Activated CD4-positive, alpha-beta memory T cell treated with anti-CD3 and anti-CD28 coated beads, Interleukin-2, amount 10 ng/mL, durations not matched to agents 7 days and 5 days (primary cell): ENCODE data around the gene BCAN. TPM values are rescaled to one million over a fixed set of nuclear protein-coding genes. Genes with fewer than 3 reads are reported as not detected.
"Not testable (repeated sequence)": the region's sequence is repeated elsewhere in the genome, so short reads cannot be mapped to it uniquely, and the experiment has no call there.

Experiments used
- CTCF ChIA-PET: fragments of 350-600 bp; sonication (Branson Sonifier 250); formaldehyde crosslinking; loops from one replicate; lab custom pipeline; 2021; ENCODE audit warnings: antibody characterized with exemption, inconsistent platforms; lab: Charles Lee
- POLR2A ChIA-PET: fragments of 350-600 bp; sonication (Branson Sonifier 250); formaldehyde crosslinking; loops from one replicate; lab custom pipeline; 2021; ENCODE audit warnings: antibody characterized with exemption; lab: Charles Lee
- DNase-seq: peaks from one replicate; pipeline ENCODE4 v3.0.0-alpha.2; 2020
- H3K27ac Mint-ChIP-seq: one replicate; pipeline ENCODE4 v1.8.0; 2021; ENCODE audit warnings: mild to moderate bottlenecking, mixed read lengths
- H3K27me3 Mint-ChIP-seq: one replicate; pipeline ENCODE4 v1.8.0; 2021; ENCODE audit warnings: mixed read lengths
- H3K36me3 Mint-ChIP-seq: one replicate; pipeline ENCODE4 v1.8.0; 2021; ENCODE audit warnings: low read depth, mixed read lengths
- H3K4me1 Mint-ChIP-seq: one replicate; pipeline ENCODE4 v1.8.0; 2021; ENCODE audit warnings: mixed read lengths
- H3K4me3 Mint-ChIP-seq: one replicate; pipeline ENCODE4 v1.8.0; 2021; ENCODE audit warnings: mild to moderate bottlenecking, mixed read lengths
- H3K9me3 Mint-ChIP-seq: one replicate; pipeline ENCODE4 v1.8.0; 2021; ENCODE audit warnings: mixed read lengths
- total RNA-seq, 2 experiments: library from RNA; stranded (reverse); gene quantifications; one replicate each; pipeline ENCODE4 v1.2.3, GENCODE V29; 2021

The BCAN gene
- total RNA-seq, 2 experiments from 2014 or later, result not detected

GRCh38 chr1:156619582-156619955 is 22.3 kb upstream of the BCAN start:
- Mint-ChIP-seq H3K4me1 (peaks cover 4% of the 10 kb centered on the region), H3K27ac (no peak overlapping the region), H3K36me3 (no peaks in the 10 kb centered on the region), H3K9me3 (no peaks in the 10 kb centered on the region), H3K4me3 (no peak overlapping the region), H3K27me3 (peaks cover 72% of the 10 kb centered on the region)
- no peak for DNase-seq
- POLR2A ChIA-PET, result no interaction called here
- CTCF ChIA-PET, result interaction anchor here (0.6 to 13.8 kb wide), 6 partner anchors 15 to 240 kb away, joined by 3 to 275 read pairs (median 3); no protein-coding TSS in a partner anchor

- ChIA-PET CTCF (interaction anchor here (1.2 to 13.8 kb wide), 6 partner anchors 9 to 269 kb away, joined by 3 to 275 read pairs (median 38); partner anchors contain the start of genes BCAN and NES), POLR2A (interaction anchor here (0.7 kb wide), 1 partner anchor 29 kb away, joined by 3 read pairs; no protein-coding TSS in a partner anchor)
- no peak overlapping the region for H3K27ac Mint-ChIP-seq
- H3K4me1 Mint-ChIP-seq, result peaks cover 14% of the 10 kb centered on the region
- peaks cover 69% of the 10 kb centered on the region for H3K27me3 Mint-ChIP-seq
- H3K9me3 Mint-ChIP-seq, result no peaks in the 10 kb centered on the region
- no peaks in the 10 kb centered on the region for H3K36me3 Mint-ChIP-seq
- H3K4me3 Mint-ChIP-seq, result no peak overlapping the region
- DNase-seq, result no peak
These were observed 19.2 kb upstream of the BCAN start for GRCh38 chr1:156622581-156623297.

- peak; percentile 42 for DNase-seq
- no peak overlapping the region for H3K4me3 Mint-ChIP-seq
- ChIA-PET POLR2A (interaction anchor here (1.0 to 1.2 kb wide), 2 partner anchors 22 to 37 kb away, joined by 3 read pairs; no protein-coding TSS in a partner anchor), CTCF (interaction anchor here (0.6 to 13.8 kb wide), 30 partner anchors 10 to 345 kb away, joined by 3 to 275 read pairs (median 4); partner anchors contain the start of genes BCAN, ISG20L2, METTL25B and NAXE)
- peaks cover 68% of the 10 kb centered on the region for H3K27me3 Mint-ChIP-seq
- H3K36me3 Mint-ChIP-seq, result no peaks in the 10 kb centered on the region
- peaks cover 14% of the 10 kb centered on the region for H3K4me1 Mint-ChIP-seq
- no peak overlapping the region for H3K27ac Mint-ChIP-seq
- H3K9me3 Mint-ChIP-seq, result no peaks in the 10 kb centered on the region
These were observed 17.7 kb upstream of the BCAN start for GRCh38 chr1:156623946-156624813.

- Mint-ChIP-seq H3K9me3 (no peaks in the 10 kb centered on the region), H3K27ac (no peak overlapping the region), H3K36me3 (no peaks in the 10 kb centered on the region), H3K4me3 (no peak overlapping the region), H3K27me3 (peaks cover 66% of the 10 kb centered on the region), H3K4me1 (peaks cover 14% of the 10 kb centered on the region)
- DNase-seq, result no peak
- POLR2A ChIA-PET, result interaction anchor here (1.0 to 1.2 kb wide), 2 partner anchors 21 to 36 kb away, joined by 3 read pairs; no protein-coding TSS in a partner anchor
- CTCF ChIA-PET, result interaction anchor here (0.6 to 13.8 kb wide), 26 partner anchors 9 to 345 kb away, joined by 3 to 275 read pairs (median 6); partner anchors contain the start of genes BCAN, ISG20L2, METTL25B and NAXE
These were observed 17.0 kb upstream of the BCAN start for GRCh38 chr1:156624814-156625435.

- ChIA-PET POLR2A (interaction anchor here (1.0 kb wide), 1 partner anchor 20 kb away, joined by 3 read pairs; no protein-coding TSS in a partner anchor), CTCF (interaction anchor here (1.0 to 13.8 kb wide), 15 partner anchors 9 to 267 kb away, joined by 3 to 275 read pairs (median 11); partner anchors contain the start of genes BCAN, NAXE and NES)
- peaks cover 12% of the 10 kb centered on the region for H3K4me1 Mint-ChIP-seq
- no peaks in the 10 kb centered on the region for H3K36me3 Mint-ChIP-seq
- peak; percentile 62 for DNase-seq
- H3K9me3 Mint-ChIP-seq, result no peaks in the 10 kb centered on the region
- H3K27ac Mint-ChIP-seq, result no peak overlapping the region
- H3K27me3 Mint-ChIP-seq, result peaks cover 64% of the 10 kb centered on the region
- H3K4me3 Mint-ChIP-seq, result peak overlapping the region; percentile 35
These were observed 16.4 kb upstream of the BCAN start for GRCh38 chr1:156625436-156626078.

- no peak for DNase-seq
- Mint-ChIP-seq H3K4me1 (peaks cover 11% of the 10 kb centered on the region), H3K4me3 (no peak overlapping the region), H3K27ac (no peak overlapping the region), H3K9me3 (no peaks in the 10 kb centered on the region), H3K36me3 (no peaks in the 10 kb centered on the region), H3K27me3 (peaks cover 66% of the 10 kb centered on the region)
- ChIA-PET POLR2A (interaction anchor here (1.0 kb wide), 1 partner anchor 20 kb away, joined by 3 read pairs; no protein-coding TSS in a partner anchor), CTCF (interaction anchor here (0.5 to 13.8 kb wide), 14 partner anchors 9 to 240 kb away, joined by 3 to 275 read pairs (median 13); partner anchors contain the start of genes BCAN, CRABP2 and NES)
These were observed 15.9 kb upstream of the BCAN start for GRCh38 chr1:156626079-156626438.

GRCh38 chr1:156627313-156627880 is 14.5 kb upstream of the BCAN start:
- peaks cover 11% of the 10 kb centered on the region for H3K4me1 Mint-ChIP-seq
- peak; percentile 46 for DNase-seq
- POLR2A ChIA-PET, result interaction anchor here (1.0 to 1.8 kb wide), 6 partner anchors 17 to 100 kb away, joined by 3 to 7 read pairs (median 4); partner anchors contain the start of gene METTL25B
- CTCF ChIA-PET, result interaction anchor here (0.6 to 13.8 kb wide), 22 partner anchors 8 to 446 kb away, joined by 3 to 275 read pairs (median 7); partner anchors contain the start of genes BCAN, CRABP2, HAPLN2 and NAXE
- no peaks in the 10 kb centered on the region for H3K36me3 Mint-ChIP-seq
- no peak overlapping the region for H3K27ac Mint-ChIP-seq
- H3K4me3 Mint-ChIP-seq, result no peak overlapping the region
- H3K27me3 Mint-ChIP-seq, result peaks cover 67% of the 10 kb centered on the region
- no peaks in the 10 kb centered on the region for H3K9me3 Mint-ChIP-seq

GRCh38 chr1:156629823-156630449 is 12.0 kb upstream of the BCAN start:
- H3K4me3 Mint-ChIP-seq, result no peak overlapping the region
- DNase-seq, result no peak
- ChIA-PET POLR2A (no interaction called here), CTCF (interaction anchor here (0.7 to 13.8 kb wide), 4 partner anchors 29 to 98 kb away, joined by 3 to 275 read pairs (median 4); no protein-coding TSS in a partner anchor)
- H3K9me3 Mint-ChIP-seq, result no peaks in the 10 kb centered on the region
- peaks cover 71% of the 10 kb centered on the region for H3K27me3 Mint-ChIP-seq
- H3K27ac Mint-ChIP-seq, result no peak overlapping the region
- no peaks in the 10 kb centered on the region for H3K36me3 Mint-ChIP-seq
- H3K4me1 Mint-ChIP-seq, result peaks cover 9% of the 10 kb centered on the region

GRCh38 chr1:156631152-156631551 is 10.8 kb upstream of the BCAN start:
- H3K4me3 Mint-ChIP-seq, H3K4me1 Mint-ChIP-seq, H3K27ac Mint-ChIP-seq, H3K9me3 Mint-ChIP-seq, DNase-seq, H3K36me3 Mint-ChIP-seq: not testable (repeated sequence)
- POLR2A ChIA-PET, result interaction anchor here (1.3 kb wide), 1 partner anchor 12 kb away, joined by 3 read pairs; no protein-coding TSS in a partner anchor
- peaks cover 71% of the 10 kb centered on the region for H3K27me3 Mint-ChIP-seq
- CTCF ChIA-PET, result interaction anchor here (0.7 to 13.8 kb wide), 5 partner anchors 11 to 95 kb away, joined by 3 to 275 read pairs (median 4); no protein-coding TSS in a partner anchor

- no peaks in the 10 kb centered on the region for H3K9me3 Mint-ChIP-seq
- no peaks in the 10 kb centered on the region for H3K36me3 Mint-ChIP-seq
- ChIA-PET POLR2A (interaction anchor here (1.0 kb wide), 1 partner anchor 17 kb away, joined by 3 read pairs; no protein-coding TSS in a partner anchor), CTCF (interaction anchor here (0.7 to 13.8 kb wide), 3 partner anchors 26 to 94 kb away, joined by 3 to 275 read pairs (median 4); no protein-coding TSS in a partner anchor)
- H3K4me3 Mint-ChIP-seq, result no peak overlapping the region
- H3K4me1 Mint-ChIP-seq, result no peaks in the 10 kb centered on the region
- no peak for DNase-seq
- peaks cover 69% of the 10 kb centered on the region for H3K27me3 Mint-ChIP-seq
- H3K27ac Mint-ChIP-seq, result no peak overlapping the region
These were observed 9.6 kb upstream of the BCAN start for GRCh38 chr1:156632355-156632754.
